Choroid plexus epithelial cell (primary cell): ENCODE data around the gene NCOA3.

ENCODE experiments used
- DNase-seq: peaks from one replicate; pipeline ENCODE4 v3.0.0-alpha.2; 2010; ENCODE audit warnings: low read depth
- H3K4me3 ChIP-seq: 2 replicates; pipeline ENCODE4 v1.5.1; 2011; ENCODE audit warnings: low read depth, mild to moderate bottlenecking, control low read depth, low read length, moderate library complexity
- TF ChIP-seq, protein P1 (sequence below): conservative IDR thresholded peaks from 2 replicates; pipeline ENCODE4 v1.5.1; 2011; ENCODE audit warnings: low read depth, mild to moderate bottlenecking, control low read depth, inconsistent platforms, low read length, moderate library complexity

NCOA3 gene

DNA sequence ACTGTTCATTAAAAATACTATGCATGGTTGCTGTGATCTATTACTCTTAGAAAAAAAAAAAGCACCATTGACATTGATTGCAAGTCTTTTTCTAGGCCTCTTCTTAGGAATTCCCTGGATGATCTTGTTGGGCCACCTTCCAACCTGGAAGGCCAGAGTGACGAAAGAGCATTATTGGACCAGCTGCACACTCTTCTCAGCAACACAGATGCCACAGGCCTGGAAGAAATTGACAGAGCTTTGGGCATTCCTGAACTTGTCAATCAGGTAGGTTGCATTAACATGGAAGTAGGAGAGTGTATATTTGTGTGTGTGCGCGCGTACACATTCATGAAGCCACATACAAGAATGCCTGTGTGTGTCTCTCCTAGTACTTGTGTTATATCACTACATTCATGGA lies 140.4 kb downstream of the NCOA3 start:
- no peak overlapping the region for H3K4me3 ChIP-seq
- TF ChIP-seq, protein P1, sequence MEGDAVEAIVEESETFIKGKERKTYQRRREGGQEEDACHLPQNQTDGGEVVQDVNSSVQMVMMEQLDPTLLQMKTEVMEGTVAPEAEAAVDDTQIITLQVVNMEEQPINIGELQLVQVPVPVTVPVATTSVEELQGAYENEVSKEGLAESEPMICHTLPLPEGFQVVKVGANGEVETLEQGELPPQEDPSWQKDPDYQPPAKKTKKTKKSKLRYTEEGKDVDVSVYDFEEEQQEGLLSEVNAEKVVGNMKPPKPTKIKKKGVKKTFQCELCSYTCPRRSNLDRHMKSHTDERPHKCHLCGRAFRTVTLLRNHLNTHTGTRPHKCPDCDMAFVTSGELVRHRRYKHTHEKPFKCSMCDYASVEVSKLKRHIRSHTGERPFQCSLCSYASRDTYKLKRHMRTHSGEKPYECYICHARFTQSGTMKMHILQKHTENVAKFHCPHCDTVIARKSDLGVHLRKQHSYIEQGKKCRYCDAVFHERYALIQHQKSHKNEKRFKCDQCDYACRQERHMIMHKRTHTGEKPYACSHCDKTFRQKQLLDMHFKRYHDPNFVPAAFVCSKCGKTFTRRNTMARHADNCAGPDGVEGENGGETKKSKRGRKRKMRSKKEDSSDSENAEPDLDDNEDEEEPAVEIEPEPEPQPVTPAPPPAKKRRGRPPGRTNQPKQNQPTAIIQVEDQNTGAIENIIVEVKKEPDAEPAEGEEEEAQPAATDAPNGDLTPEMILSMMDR = no peak
- no peak for DNase-seq

DNA sequence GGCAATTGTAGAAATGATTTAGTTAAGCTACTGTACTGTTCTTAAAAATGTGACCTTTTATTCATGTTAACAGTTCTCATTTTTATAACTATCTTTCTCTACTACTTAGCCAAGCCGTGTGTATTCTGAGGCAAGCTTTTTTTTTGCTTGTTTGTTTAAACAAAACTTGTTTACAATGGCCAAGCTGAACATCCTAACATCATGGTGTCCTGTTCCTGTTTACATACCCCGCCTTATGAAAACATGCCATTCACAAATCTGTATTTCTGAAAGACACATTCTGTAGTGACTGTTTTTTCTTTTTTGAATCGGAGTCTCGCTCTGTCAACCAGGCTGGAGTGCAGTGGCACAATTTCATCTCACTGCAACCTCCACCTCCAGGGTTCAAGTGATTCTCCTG lies 140.9 kb downstream of the NCOA3 start:
- no peak for DNase-seq
- TF ChIP-seq, protein P1 = no peak
- H3K4me3 ChIP-seq = no peak overlapping the region

DNA sequence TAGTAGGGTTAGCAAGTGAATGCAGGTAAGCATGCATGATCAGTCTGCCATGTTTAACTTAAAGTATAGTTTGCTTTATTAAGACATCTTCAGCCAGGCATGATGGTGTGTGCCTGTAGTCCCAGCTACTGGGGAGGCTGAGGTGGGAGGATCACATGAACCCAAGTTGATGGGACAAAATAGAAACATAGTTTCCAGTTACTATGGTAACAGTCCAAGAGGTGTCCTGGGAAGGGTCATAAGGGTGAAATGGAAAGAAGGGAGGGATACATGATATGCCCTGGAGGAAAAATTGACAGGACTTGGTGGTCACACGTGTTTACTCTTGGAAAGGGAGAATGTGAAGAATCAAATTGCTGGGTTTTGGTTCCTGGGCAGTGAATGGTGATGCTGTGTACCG lies 143.9 kb downstream of the NCOA3 start:
- DNase-seq = no peak
- no peak overlapping the region for H3K4me3 ChIP-seq
- TF ChIP-seq, protein P1 = no peak

DNA sequence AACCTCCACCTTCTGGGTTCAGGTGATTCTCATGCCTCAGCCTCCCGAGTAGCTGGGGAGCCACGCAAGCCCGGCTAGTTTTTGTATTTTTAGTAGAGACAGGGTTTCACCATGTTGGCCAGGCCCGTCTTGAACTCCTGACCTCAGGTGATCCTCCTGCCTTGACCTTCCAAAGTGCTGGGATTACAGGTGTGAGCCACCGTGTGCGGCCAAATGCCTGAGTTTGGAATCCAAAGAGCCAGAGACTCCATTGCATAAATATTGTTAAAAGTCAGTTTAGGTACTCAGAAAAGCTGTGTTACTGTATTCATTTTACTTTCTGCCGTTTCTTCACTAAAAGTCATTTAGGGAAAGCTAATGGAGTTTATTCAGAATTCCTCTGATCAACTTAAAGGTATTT lies 146.3 kb downstream of the NCOA3 start:
- H3K4me3 ChIP-seq = no peak overlapping the region
- no peak for DNase-seq
- TF ChIP-seq, protein P1 = no peak

DNA sequence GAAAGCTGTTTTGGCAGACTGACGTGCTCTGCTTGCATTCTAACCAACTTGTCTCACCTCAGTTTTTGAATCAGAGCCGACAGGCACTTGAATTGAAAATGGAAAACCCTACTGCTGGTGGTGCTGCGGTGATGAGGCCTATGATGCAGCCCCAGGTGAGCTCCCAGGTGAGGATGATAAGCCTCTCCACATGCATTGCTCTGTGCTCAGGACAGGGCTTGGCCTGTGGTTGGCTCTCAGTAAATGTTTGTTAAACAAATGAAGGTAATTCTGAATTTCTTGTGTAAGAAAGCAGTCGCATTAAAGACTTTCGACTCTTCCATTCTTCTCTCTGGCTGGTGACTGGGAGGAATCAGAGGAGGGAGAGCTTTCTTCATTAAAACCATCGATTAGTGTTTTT lies 147.3 kb downstream of the NCOA3 start:
- H3K4me3 ChIP-seq = no peak overlapping the region
- TF ChIP-seq, protein P1 = no peak
- DNase-seq = no peak

DNA sequence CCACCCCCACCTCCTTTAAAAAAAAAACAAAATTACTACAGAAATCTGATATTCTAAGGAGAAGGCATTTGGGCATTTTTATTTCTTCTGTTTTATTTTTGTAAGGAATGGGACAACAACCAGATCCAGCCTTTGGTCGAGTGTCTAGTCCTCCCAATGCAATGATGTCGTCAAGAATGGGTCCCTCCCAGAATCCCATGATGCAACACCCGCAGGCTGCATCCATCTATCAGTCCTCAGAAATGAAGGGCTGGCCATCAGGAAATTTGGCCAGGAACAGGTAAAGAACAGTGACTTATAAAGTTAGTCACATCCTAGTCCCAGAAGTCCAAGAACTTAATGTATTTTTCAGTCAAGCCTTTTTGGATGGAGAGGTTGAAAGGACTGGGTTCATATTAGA lies 150.6 kb downstream of the NCOA3 start:
- no peak for DNase-seq
- no peak overlapping the region for H3K4me3 ChIP-seq
- TF ChIP-seq, protein P1 = no peak

DNA sequence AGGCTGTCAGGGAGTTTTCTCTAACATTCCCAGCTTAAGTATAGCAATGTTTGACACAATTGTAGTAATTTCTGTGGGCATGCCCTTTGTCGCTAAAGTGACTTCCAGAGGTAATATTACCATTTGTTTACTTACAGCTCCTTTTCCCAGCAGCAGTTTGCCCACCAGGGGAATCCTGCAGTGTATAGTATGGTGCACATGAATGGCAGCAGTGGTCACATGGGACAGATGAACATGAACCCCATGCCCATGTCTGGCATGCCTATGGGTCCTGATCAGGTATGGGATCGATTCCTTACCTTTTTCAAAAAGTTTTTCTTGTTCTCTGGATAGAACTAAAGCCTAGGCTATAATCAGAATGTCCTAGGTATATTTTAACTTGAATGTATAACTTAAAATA lies 151.1 kb downstream of the NCOA3 start:
- TF ChIP-seq, protein P1 = no peak
- no peak for DNase-seq
- no peak overlapping the region for H3K4me3 ChIP-seq
